Measurements from ENCODE around the gene TRERF1.

Gene TRERF1

DNA sequence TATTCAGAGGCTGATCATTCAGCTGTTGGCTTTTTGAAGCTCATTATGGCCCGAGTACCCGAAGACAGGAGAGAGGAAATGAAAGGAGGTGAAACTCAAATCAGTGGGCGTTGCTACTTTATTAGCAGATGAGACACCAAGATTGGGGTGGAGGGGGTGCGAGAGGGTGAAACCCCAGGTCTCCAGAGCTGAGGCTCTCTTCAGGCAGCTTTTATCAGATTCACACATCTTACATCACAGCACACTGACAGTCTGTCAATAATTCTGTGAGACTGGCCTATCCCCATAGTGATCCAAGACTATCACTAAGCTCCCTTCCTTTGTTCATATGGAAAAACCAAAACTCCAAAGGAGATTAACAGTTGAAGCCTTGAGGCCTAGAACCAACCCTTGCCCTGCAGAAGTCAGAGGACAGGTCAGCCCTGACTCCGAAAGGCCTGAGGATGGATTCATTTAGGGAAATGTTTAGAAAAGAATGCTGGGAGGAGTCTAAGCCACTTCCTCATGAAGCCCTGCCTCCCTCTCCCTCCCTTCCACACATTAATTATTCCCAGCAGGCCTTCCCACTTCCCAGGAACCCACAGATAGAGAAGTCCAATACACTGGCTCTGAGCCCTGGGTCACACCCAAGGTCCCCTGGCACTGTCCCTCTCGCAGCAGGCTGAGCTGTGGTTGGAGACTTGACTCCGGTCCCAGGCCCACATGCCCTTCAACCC lies 23.2 kb downstream of the TRERF1 start:
- peak in 1 of 2 donors; percentile 37 for DNase-seq (ENCODE audit: extremely low read depth in 1 of 2, low read depth in 1 of 2)

DNA sequence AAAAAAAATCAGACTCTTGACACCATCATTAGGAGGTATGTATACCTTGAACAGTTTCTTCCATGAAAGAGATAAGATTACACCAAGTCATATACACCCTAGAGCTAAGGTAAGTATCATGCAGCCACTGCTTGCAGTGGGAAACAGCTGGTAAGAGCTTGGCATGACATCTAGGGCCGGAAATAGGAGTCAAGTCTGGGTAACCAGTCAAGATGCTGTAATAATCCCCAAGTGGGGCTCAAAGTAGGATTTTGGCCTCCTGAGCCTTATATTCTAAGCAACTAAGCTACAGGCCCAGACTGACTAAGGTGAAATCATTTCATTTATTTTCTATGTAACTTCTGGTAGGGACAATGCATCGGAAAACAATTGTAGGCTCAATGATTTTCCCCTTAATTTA lies 23.9 kb downstream of the TRERF1 start:
- no peak for DNase-seq (ENCODE audit: extremely low read depth in 1 of 2, low read depth in 1 of 2)

DNA sequence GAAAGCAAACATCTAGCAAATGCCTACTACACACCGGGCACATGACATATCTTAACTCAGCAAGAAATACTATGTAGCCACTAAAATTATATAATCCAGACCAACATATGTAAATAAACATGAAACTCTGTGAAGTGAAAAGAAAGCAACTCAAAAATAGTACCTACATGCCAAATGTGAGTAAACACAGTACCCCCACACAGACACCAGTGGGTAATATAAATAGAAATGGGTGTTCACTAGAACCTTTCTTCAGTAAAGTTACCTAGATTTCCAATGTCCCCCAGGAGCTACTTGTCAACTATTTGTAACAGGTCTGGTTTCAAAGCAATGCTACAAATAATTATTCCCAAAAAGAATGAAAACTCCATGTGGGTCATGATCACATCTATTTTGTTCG lies 25.5 kb downstream of the TRERF1 start:
- no peak for DNase-seq (ENCODE audit: extremely low read depth in 1 of 2, low read depth in 1 of 2)

DNA sequence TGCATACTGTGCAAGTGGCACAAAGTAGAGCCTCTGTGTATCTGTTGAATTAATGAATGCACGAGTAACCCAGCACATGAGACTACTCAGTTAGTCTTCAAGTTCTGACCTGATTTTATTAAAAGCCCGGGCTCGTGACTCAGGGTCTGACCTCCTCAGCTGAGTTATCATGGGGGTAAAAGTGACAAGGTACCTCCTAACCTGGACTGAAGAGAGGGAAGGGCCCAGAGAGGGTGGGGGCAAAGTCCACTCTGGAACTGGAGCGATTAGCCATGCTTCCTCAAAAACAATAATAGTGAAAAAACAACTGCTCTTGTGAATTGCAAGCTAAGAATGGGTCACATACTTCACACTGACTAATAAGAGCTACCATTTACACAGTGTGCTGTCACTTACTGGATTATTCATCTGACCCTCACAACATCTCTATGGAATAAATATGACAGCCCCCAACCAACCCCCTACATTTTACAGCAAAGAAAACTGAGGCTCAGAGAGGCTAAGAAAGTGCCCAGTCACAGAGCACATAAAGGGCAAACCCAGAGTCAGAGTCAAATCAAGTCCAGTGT lies 26.7 kb downstream of the TRERF1 start:
- no peak for DNase-seq (ENCODE audit: extremely low read depth in 1 of 2, low read depth in 1 of 2)

DNA sequence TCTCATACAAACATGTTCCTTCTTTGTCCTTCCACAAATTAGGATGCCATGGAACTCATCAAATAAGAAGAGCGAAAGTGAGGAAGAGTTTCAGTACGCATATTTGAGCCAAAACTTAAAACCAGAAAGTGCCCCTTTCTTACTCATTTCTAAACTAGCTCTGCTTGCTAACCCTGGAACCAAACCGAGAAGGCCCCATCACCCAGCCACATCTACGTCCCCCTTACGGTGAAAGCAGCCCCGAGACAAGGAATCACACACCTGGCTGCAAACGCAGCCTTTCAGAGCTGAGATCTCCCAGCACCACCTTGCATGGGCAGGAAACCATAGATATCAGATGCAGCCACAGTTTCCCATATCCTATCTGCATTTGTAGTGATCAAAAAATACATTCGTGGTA lies 28.5 kb downstream of the TRERF1 start:
- peak in 1 of 2 donors; percentile 68 for DNase-seq (ENCODE audit: extremely low read depth in 1 of 2, low read depth in 1 of 2)

DNA sequence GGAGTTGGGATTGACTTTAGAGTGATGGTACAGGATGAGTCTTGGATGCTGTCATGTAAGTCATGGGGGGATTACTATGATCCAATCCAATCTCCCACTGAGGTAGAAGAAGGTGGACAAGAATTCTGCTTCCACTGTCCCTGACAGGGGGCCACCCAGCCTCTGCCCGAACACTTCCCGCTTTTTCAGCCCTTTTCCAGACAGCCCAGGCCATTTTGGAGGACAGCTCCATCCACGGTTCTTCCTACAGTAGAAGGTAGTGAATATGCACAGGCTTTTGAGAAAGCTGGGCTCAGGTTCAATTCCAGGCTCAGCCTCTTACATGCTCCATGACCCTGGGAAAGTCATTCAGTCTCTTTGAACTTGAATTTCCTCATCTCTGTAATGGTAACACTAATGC lies 31.0 kb downstream of the TRERF1 start:
- DNase-seq (ENCODE audit: extremely low read depth in 1 of 2, low read depth in 1 of 2) = no peak

DNA sequence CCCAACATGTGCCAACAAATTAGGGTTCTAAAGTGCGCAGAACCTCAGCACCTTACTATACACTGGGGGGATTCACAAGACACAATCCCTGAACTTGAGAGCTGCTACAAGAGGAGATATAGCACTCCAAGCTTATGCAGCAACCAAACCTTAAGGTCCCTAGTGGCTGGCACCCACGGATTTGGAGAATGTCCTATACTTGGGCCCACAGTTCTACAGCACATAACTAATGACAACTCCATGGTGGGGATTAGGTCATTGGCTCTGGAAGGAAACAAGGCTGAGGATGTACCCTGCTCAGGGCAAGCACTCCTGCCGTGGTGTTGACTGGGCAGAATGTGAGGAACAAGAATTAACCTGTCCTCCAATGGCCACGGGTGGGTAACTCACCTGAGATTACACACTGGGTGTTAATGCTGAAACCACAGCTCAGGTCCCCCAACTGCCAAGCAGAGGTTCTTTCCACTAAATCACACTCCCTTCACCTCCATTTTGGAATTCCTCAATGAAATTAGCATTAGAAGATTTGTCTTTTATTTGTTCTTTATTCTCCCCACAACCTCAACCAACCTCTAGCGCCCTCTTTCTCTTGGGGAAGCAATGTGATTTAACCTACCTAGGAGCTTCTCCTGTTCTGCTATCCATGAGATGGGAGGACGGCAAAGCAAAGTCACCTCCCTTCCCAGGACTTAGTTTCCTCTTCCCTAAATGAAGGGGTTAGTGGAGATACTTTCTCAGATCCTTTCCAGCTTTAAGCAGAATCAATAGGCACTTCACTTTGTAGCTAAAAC lies 32.0 kb downstream of the TRERF1 start:
- DNase-seq (ENCODE audit: extremely low read depth in 1 of 2, low read depth in 1 of 2) = no peak

DNA sequence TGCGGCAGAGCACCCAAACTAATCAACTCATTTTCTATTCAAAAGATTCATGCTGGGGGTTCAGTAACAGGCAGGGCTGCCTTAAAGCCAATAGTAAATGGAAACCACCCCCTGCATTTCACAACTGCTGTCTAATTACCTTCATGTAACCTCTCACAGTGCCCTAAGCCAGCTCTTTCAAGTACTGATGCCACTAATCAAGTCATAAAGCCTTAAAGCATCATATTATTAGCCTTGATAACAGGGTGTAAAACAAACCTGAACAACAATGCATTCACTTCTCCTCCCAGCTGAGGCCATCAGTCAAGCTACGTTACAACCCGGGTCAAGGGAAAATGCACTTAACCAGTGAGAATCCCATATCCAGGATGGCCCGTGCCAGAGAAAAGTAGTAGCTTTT lies 33.0 kb downstream of the TRERF1 start:
- no peak for DNase-seq (ENCODE audit: extremely low read depth in 1 of 2, low read depth in 1 of 2)

DNA sequence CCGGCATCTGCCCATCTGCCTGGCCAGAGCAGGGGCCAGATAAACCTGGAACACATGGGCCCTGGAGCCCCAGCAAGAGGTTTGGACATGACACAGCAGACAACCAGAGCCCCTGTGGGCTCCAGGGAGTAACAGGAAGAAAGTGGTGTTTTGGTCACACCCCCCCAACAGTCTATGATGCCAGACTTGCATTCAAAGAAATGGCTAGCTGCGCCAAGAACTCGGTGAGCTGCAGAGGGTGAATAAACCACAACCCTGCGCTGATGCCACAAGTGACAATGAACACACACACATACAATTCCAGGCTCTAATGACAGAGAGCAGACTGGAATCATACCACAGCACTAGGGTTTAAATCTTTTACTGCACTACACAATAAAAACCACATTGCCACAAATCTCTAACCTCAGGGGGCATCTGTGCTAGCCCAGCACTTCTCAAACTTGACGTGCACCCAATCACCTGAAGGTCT lies 34.0 kb downstream of the TRERF1 start:
- peak; percentile 24 to 55 for DNase-seq (ENCODE audit: extremely low read depth in 1 of 2, low read depth in 1 of 2)

DNA sequence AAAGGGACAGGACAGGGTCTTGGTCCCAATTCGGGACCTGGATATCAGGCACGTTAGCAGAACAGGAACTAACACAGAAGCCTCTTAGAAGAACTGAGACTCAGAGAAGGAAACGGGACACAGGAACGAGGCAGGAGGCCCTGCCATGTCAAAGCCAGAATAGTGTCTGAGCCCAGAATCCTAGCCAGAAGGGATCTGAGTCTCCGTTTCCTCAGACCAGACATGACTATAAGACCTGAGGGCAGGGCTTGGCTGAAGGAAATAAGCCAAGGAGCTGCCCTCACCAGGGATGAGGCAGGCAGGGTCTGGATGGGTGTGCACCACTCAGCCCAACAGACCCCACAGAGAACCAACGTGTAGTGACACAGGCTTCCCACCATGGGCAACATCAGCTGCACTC lies 40.3 kb downstream of the TRERF1 start:
- DNase-seq (ENCODE audit: extremely low read depth in 1 of 2, low read depth in 1 of 2) = no peak

DNA sequence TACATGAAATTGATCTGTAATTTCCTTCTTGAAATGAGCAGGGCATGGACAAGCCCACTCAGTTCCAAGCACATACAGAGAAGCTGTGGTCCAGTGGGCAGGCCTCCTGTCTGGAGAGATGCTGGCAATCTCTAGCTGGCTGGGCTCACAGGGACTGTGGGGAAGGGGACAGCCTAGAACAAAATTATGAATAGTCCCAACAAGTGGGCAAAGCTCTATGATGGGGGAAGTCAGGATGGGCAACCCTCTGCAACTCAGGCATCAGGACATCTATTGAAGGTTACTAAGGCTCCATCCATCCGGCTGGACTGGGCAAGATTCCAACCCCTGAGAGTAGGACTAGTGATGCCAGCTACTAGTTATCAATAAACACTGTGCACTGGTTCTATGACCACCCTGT lies 40.9 kb downstream of the TRERF1 start:
- no peak for DNase-seq (ENCODE audit: extremely low read depth in 1 of 2, low read depth in 1 of 2)

DNA sequence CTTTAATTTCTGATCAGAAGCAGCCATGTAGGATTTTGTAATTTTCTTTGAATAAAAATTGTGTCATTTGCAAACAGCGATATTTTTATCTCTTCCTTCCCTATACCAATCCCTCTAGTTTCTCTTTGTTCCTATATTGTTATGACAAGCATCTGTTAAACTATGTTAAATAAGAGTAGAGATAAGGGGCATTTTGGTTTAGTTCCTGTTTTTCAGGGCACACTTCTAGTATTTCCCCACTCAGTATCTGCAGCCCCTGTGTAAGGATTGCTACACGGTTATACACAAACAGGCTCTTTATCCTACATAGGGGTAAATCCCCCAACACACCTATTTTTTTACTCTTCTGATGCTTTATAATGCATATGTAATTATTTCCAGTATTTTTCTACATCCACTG lies 42.1 kb downstream of the TRERF1 start:
- no peak for DNase-seq (ENCODE audit: extremely low read depth in 1 of 2, low read depth in 1 of 2)

DNA sequence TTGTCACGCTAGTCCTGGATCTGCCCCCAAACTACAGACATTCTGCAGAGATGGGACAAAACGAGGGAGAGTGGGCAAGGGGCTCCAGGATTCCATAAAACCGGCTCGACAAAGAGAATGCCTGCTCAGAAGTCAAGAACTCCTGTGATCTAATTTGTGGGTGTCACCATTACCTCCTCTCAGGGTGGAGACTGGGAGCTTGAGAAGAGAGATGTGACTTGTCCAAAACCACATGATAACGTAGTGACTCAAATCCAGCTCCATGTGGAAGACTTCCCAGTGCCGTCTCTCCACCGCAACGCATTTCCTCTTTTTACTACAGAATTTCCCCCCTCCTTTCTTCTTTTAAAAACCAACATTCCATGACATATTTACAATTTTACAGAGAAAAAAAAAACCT lies 44.3 kb downstream of the TRERF1 start:
- DNase-seq (ENCODE audit: extremely low read depth in 1 of 2, low read depth in 1 of 2) = no peak

DNA sequence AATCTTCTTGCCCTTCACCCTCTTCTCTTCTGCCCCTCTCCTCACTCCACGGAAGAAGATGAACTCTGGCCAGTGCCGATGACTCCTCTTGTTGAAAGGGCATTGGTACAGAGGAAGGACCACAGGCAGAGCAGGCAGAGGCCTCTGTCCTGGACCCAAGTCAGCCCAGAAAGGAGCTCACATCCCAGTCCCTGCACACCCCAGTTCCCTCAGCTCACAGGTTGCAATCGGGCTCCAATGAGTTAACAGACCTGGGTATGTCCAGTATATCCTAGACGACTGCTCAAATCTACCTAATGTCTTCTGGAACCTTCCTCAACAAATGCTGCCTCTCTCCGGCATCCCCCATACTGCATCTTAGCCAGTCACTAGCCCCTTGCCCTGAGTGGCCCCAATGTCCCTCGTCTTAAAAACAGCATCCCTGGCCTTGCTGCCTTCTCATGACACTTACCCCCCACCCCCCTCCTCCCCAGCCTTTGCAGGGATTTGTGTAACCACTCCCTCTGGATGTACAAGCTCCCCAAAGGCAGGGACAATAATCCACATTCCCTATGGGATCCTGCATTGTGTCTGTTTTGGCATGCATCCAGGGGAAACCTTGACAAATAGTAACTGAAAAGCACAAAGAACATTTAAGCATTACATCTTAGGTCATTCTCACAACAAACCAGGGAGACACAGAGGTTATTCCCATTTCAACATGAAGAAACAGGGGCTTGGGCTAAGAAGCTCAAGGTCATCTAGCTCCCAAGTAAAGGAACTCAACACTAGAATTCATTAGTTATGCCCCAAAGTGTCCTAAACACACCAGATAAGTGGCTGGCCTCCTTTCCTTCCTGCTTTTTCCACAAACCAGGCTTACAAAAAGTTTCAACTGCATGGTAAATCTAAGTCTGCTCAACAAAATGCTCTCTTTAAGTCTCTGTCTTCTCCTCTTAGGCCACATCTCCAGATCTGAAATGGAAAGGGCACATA lies 45.1 kb downstream of the TRERF1 start:
- no peak for DNase-seq (ENCODE audit: extremely low read depth in 1 of 2, low read depth in 1 of 2)

DNA sequence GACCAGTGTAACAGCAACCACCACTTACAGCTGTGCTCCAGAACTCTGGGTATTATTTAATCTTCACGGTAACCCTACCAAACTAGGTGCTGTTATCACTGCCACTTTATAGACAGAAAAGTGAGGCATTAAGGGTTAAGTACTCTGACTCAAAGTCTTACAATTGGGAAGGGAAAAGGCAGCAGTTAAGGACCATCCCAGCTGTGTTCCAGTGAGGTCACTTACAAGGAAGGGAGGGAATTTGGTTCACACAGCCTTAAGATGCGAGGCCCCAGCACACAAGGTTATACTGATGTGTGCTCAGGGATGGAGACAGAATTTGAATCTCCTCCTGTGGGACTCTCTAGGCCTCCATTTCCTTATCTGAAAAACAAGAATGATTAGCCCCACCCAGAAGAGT lies 46.7 kb downstream of the TRERF1 start:
- DNase-seq (ENCODE audit: extremely low read depth in 1 of 2, low read depth in 1 of 2) = no peak

DNA sequence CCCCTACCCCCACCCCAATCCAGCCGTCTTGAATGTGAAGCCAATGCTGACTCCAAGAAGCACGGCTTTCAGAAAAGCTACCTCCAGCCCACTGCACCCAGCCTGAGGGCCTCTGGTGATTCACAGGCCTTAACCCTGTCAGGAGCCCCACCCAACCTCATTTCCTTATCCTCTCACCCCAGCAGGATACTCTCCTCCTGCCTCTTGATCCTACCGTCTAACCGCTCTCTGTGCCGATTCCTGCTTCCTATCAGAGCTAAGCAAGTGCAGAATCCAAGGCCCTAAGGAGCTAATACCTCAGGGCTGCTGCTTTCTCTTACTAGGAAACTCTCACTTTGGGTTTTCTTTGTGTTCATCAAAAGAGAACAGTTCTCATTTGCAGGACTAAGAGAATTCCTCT lies 47.2 kb downstream of the TRERF1 start:
- DNase-seq (ENCODE audit: extremely low read depth in 1 of 2, low read depth in 1 of 2) = no peak

DNA sequence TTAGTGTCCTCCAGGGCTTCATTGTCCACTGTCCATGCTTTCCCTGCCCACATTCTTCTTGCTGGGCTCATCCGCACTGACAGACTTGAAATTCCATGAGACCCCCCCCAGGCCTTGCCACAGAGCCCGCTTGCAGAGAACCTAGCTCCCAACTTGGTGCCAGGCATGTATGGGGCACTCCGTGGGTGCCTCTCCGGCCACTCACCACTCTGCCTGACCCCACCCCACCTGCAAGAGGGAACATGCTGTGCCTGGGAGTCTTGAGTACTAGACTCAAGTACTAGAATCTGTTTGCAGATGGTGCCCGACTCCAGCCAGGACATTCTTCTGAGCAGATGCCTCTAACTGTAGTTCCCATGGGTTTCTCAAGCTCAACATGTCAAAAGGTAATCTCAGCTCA lies 47.9 kb downstream of the TRERF1 start:
- no peak for DNase-seq (ENCODE audit: extremely low read depth in 1 of 2, low read depth in 1 of 2)

DNA sequence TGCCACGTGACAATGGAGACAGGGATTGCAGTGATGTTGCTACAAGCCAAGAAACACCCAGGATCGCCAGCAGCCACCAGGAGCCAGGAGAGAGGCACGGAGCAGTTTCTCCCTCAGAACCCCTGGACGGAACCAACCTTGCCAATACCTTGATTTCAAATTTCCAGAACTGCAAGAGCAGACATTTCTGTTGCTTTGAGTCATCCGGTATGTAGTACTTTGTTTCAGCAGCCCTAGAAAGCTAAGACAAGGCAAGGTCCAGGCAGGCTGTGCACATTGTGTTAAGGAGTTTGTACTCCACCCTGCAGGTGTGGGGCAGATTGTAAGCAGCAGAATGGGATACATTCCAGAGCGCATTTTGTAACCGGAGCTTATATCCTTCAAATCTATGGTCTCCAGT lies 48.3 kb downstream of the TRERF1 start:
- no peak for DNase-seq (ENCODE audit: extremely low read depth in 1 of 2, low read depth in 1 of 2)

DNA sequence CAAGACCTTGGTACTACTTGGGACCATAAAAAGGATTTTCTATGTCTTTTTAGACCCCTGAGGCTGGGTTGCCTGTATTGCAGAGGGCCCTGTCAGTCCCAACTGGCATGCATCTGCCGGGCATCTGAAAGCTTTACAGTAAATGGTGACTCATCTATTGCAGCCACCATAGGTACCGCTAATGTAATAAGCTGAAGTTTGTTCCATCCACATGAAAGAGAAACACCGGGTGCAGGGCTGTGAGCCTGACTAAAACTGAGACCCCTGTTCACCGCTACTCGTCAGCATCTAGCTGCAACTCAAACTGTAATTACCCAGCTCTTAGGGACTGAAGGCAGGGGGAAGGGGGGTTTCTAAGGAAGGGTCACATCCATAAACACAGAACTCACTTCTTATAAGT lies 49.5 kb downstream of the TRERF1 start:
- peak in 1 of 2 donors; percentile 63 for DNase-seq (ENCODE audit: extremely low read depth in 1 of 2, low read depth in 1 of 2)

DNA sequence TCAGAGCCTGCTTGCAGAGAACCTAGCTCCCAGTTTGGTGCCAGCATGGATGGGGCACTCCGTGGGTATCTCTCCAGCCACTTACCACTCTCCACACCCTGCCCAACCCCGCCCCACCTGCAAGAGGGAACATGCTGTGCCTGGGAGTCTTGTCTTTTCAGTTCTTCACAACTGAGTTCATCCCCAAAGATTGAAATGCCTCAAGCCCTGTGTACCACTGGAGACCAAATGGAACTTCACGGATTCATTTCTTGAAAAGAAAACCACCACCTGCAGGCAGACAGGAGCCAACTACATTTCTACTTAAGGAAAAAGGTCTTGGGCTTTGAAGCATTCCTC lies 50.1 kb downstream of the TRERF1 start:
- no peak for DNase-seq (ENCODE audit: extremely low read depth in 1 of 2, low read depth in 1 of 2)

Measured in stimulated activated CD8-positive, alpha-beta memory T cell treated with anti-CD3 and anti-CD28 coated beads, Interleukin-7, amount 100 ng/mL, for 48 hours (primary cell).